Keratinocyte (primary cell): ENCODE data around the gene PLEKHO1. TPM values are rescaled to one million over a fixed set of nuclear protein-coding genes. Genes with fewer than 3 reads are reported as not detected.

Experiments
- DNase-seq: peaks from one replicate; pipeline ENCODE4 v3.0.0-alpha.2; 2011; ENCODE audit warnings: low read depth, missing footprints, low spot score
- FAIRE-seq: peaks from 2 replicates; lab custom pipeline; 2011; peaks lifted over from hg19 to GRCh38; lab: Jason Lieb, UNC
- H2AFZ ChIP-seq: 2 replicates; pipeline ENCODE4 v1.6.0; 2012; ENCODE audit warnings: low read length, control low read depth, inconsistent platforms; ENCODE audit not compliant: control insufficient read depth
- H3K27ac ChIP-seq: 2 replicates; pipeline ENCODE4 v1.5.1; 2011; ENCODE audit warnings: low read length; ENCODE audit not compliant: control insufficient read depth, insufficient read depth
- H3K27me3 ChIP-seq: 3 replicates; pipeline ENCODE4 v1.6.0; 2011; ENCODE audit warnings: low read length; ENCODE audit not compliant: control insufficient read depth, insufficient read depth; ENCODE audit errors: extremely low read depth
- H3K36me3 ChIP-seq, 2 experiments: 2 replicates in 1 of 2; 3 replicates in 1 of 2; pipeline ENCODE4 v1.5.1; 2011; ENCODE audit warnings: low read length in 2 of 2, mild to moderate bottlenecking in 1 of 2; ENCODE audit not compliant: control insufficient read depth in 2 of 2, insufficient read depth in 2 of 2; ENCODE audit errors: extremely low read depth in 1 of 2
- H3K4me1 ChIP-seq: 3 replicates; pipeline ENCODE4 v1.5.1; 2011; ENCODE audit warnings: low read length; ENCODE audit not compliant: control insufficient read depth, insufficient read depth; ENCODE audit errors: extremely low read depth
- H3K4me2 ChIP-seq: 3 replicates; pipeline ENCODE4 v1.6.0; 2011; ENCODE audit warnings: low read depth, low read length; ENCODE audit not compliant: control insufficient read depth, insufficient read depth; ENCODE audit errors: extremely low read depth
- H3K4me3 ChIP-seq, 3 experiments: fragments of 200-600 bp in 1 of 3; sonication (generic) in 1 of 3; 2 replicates in 2 of 3; 3 replicates in 1 of 3; pipeline ENCODE4 v1.5.1; 2011 to 2016; ENCODE audit warnings: low read length in 3 of 3, mild to moderate bottlenecking in 3 of 3, control low read depth in 2 of 3, inconsistent platforms in 1 of 3, low read depth in 1 of 3, mixed read lengths in 1 of 3, mixed run types in 1 of 3, moderate library complexity in 1 of 3; ENCODE audit not compliant: control insufficient read depth in 2 of 3, insufficient read depth in 2 of 3; ENCODE audit errors: extremely low read depth in 1 of 3
- H3K79me2 ChIP-seq: 2 replicates; pipeline ENCODE4 v1.6.0; 2012; ENCODE audit warnings: low read length; ENCODE audit not compliant: control insufficient read depth, insufficient read depth
- H3K9ac ChIP-seq: 3 replicates; pipeline ENCODE4 v1.6.0; 2011; ENCODE audit warnings: low read length; ENCODE audit not compliant: control insufficient read depth, insufficient read depth; ENCODE audit errors: extremely low read depth
- H3K9me1 ChIP-seq: 3 replicates; pipeline ENCODE4 v1.6.0; 2011; ENCODE audit warnings: low read length; ENCODE audit not compliant: control insufficient read depth, insufficient read depth; ENCODE audit errors: extremely low read depth
- H3K9me3 ChIP-seq: 2 replicates; pipeline ENCODE4 v1.5.1; 2012; ENCODE audit warnings: low read depth, low read length; ENCODE audit not compliant: control insufficient read depth
- H4K20me1 ChIP-seq: 3 replicates; pipeline ENCODE4 v1.6.0; 2011; ENCODE audit warnings: low read length; ENCODE audit not compliant: control insufficient read depth, insufficient read depth; ENCODE audit errors: extremely low read depth
- EZH2 ChIP-seq: IDR thresholded peaks from one replicate; pipeline ENCODE4 v1.6.1; 2012; ENCODE audit warnings: inconsistent platforms, mild to moderate bottlenecking, low read length, moderate library complexity
- dilution Hi-C: fragments of 300-500 bp; cut with MboI; formaldehyde crosslinking; loops from one replicate; pipeline ENCODE4 v1.7.0; 2020; ENCODE audit warnings: low sequenced_read_pairs; ENCODE audit not compliant: extremely low pct_ligation_motif_present
- polyA plus RNA-seq, 5 experiments: library from polyadenylated mRNA; depleted of rRNA in 3 of 5; stranded (reverse) in 3 of 5; stranded (forward) in 1 of 5; unstranded in 1 of 5; fragments of >200 nt; gene quantifications; 1 replicate in 1 of 5; 2 replicates in 3 of 5; 3 replicates in 1 of 5; pipeline versions ENCODE4 v1.2.1 to v1.2.3, GENCODE V29; 2011 to 2012; ENCODE audit warnings: missing spikeins in 2 of 5, low read depth in 1 of 5, low replicate concordance in 1 of 5
- TF ChIP-seq, protein P1 (sequence below), 3 experiments: IDR thresholded peaks in 1 of 3; conservative IDR thresholded peaks in 1 of 3; optimal IDR thresholded peaks in 1 of 3; 2 replicates in 2 of 3; 3 replicates in 1 of 3; pipeline versions ENCODE3 to v1.5.1; 2011; ENCODE audit warnings: low read length in 3 of 3, mild to moderate bottlenecking in 3 of 3, moderate library complexity in 2 of 3, control low read depth in 1 of 3, inconsistent platforms in 1 of 3; ENCODE audit not compliant: insufficient read depth in 2 of 3; ENCODE audit errors: extremely low read depth in 1 of 3

Gene PLEKHO1
- polyA plus RNA-seq, 1 donor (not counting 4 experiments of a cell fraction or from before 2014, with no cell fraction given) = 2.7 TPM

DNA sequence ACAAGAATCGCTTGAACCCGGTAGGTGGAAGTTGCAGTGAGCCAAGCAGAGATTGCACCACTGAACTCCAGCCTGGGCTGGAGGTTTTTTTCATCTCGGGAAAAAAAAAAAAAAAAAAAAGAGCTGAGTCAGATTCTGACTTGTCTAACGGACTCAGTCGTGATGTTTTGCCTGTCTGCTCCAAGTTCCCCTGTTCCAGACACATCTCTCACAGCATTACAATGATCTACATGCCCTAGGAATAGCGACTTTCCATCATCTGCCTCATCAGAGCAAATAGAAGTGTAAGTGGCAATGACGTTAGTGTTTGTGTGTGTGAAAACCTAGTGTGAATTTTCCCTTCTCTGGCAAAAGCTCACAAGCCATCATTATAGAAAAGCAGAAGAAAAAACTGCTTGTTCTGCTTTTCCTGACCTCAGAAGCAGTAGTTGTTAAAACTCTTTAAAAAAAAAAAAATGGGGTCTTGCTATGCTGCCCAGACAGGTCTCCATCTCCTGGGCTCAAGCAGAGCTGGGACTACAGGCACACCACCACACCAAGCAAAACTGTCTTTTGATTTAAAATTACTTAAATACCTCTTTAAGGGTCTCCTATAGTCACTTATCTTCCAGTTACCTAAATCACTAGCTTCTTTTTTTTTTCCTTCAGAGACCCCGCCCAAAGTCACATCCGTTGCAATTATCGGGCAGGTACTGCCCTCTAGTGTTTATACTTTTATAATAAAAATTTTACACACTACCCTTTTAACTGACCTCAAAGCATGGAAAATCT, 37.3 kb downstream of the PLEKHO1 start:
- Histone ChIP-seq H4K20me1 (no peaks in the 10 kb centered on the region), H3K9ac (no peak overlapping the region), H3K9me1 (no peaks in the 10 kb centered on the region), H3K4me3 (no peak overlapping the region), H3K27me3 (no peaks in the 10 kb centered on the region), H3K4me1 (peaks cover 10% of the 10 kb centered on the region), H3K4me2 (no peak overlapping the region), H2AFZ (no peak overlapping the region), H3K9me3 (no peaks in the 10 kb centered on the region), H3K79me2 (no peaks in the 10 kb centered on the region), H3K27ac (no peak overlapping the region), H3K36me3 (no peaks in the 10 kb centered on the region)
- TF ChIP-seq, protein P1, sequence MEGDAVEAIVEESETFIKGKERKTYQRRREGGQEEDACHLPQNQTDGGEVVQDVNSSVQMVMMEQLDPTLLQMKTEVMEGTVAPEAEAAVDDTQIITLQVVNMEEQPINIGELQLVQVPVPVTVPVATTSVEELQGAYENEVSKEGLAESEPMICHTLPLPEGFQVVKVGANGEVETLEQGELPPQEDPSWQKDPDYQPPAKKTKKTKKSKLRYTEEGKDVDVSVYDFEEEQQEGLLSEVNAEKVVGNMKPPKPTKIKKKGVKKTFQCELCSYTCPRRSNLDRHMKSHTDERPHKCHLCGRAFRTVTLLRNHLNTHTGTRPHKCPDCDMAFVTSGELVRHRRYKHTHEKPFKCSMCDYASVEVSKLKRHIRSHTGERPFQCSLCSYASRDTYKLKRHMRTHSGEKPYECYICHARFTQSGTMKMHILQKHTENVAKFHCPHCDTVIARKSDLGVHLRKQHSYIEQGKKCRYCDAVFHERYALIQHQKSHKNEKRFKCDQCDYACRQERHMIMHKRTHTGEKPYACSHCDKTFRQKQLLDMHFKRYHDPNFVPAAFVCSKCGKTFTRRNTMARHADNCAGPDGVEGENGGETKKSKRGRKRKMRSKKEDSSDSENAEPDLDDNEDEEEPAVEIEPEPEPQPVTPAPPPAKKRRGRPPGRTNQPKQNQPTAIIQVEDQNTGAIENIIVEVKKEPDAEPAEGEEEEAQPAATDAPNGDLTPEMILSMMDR (optimal IDR thresholded peaks at IDR 0.05 in 1 of 3, IDR thresholded peaks at IDR 0.05 in 1 of 3, conservative IDR thresholded peaks at IDR 0.05 in 1 of 3; ENCODE audit: extremely low read depth in 1 of 3, insufficient read depth in 2 of 3, low read length in 3 of 3) = peak in 1 of 3 experiments; percentile 38
- no peak for TF ChIP-seq EZH2
- FAIRE-seq (no peak), DNase-seq (no peak)
- dilution Hi-C loops = no loop called here

DNA sequence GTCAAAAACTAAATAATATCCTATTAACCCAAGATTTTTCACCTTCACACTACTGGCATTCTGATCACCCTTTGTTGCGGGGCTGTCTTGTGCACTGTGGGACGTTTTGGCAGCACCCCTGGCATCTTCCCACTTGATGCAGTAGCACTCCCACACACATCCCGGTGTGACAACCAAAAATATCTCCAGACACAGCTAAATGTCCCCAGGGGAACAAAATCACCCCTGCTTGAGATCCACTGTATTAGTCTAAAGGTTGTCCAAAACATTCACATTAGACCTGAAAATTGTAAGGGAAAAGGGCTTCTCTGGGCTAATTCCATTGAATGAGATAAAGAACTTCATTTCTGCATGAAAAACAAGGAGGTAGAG, 37.8 kb downstream of the PLEKHO1 start:
- no peak overlapping the region for H3K27ac ChIP-seq

More for the DNA sequence above, 37.8 kb downstream of the PLEKHO1 start:
- Histone ChIP-seq H3K4me2 (no peak overlapping the region), H3K36me3 (no peaks in the 10 kb centered on the region), H2AFZ (no peak overlapping the region), H3K4me3 (no peak overlapping the region), H3K27me3 (no peaks in the 10 kb centered on the region), H3K9me1 (no peaks in the 10 kb centered on the region), H3K9me3 (no peaks in the 10 kb centered on the region), H3K79me2 (no peaks in the 10 kb centered on the region), H3K4me1 (peaks cover 10% of the 10 kb centered on the region), H3K9ac (no peak overlapping the region), H4K20me1 (no peaks in the 10 kb centered on the region)
- FAIRE-seq (no peak), DNase-seq (no peak)
- TF ChIP-seq, protein P1 (optimal IDR thresholded peaks at IDR 0.05 in 1 of 3, IDR thresholded peaks at IDR 0.05 in 1 of 3, conservative IDR thresholded peaks at IDR 0.05 in 1 of 3; ENCODE audit: extremely low read depth in 1 of 3, insufficient read depth in 2 of 3, low read length in 3 of 3) = no peak
- TF ChIP-seq EZH2 = no peak
- dilution Hi-C loops = no loop called here
